Measurements from ENCODE around the gene ULBP1.

DNA sequence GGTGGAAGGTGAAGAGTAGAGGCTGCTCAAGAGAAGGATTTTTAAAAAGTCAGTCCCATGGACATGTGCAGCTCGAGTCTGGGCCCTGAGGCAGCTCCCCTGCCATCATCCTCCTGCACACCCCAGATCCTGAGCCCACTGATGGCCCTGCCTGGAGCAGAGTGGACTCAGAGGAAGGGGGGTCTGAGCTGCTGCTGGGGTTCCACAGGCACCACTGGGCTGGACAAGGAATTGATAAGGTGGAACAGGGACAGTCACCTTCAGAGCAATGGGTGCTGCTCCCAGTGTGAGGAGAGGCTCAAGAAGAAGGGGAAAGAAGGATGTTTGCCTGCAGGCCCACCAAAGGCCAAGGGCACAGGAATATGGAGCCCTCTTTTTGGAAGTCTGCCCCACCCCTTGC, 15.7 kb upstream of the ULBP1 start:
- TF ChIP-seq, protein P1, sequence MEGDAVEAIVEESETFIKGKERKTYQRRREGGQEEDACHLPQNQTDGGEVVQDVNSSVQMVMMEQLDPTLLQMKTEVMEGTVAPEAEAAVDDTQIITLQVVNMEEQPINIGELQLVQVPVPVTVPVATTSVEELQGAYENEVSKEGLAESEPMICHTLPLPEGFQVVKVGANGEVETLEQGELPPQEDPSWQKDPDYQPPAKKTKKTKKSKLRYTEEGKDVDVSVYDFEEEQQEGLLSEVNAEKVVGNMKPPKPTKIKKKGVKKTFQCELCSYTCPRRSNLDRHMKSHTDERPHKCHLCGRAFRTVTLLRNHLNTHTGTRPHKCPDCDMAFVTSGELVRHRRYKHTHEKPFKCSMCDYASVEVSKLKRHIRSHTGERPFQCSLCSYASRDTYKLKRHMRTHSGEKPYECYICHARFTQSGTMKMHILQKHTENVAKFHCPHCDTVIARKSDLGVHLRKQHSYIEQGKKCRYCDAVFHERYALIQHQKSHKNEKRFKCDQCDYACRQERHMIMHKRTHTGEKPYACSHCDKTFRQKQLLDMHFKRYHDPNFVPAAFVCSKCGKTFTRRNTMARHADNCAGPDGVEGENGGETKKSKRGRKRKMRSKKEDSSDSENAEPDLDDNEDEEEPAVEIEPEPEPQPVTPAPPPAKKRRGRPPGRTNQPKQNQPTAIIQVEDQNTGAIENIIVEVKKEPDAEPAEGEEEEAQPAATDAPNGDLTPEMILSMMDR (IDR thresholded peaks at IDR 0.05) = no peak
- no peak for TF ChIP-seq EP300 (IDR thresholded peaks at IDR 0.05; ENCODE audit: low read depth)
- TF ChIP-seq POLR2A (IDR thresholded peaks at IDR 0.05) = no peak

Data from transverse colon (tissue), 3 donors.